ENCODE results near the gene KANTR. TPM values are rescaled to one million over a fixed set of nuclear protein-coding genes. Genes with fewer than 3 reads are reported as not detected.

KANTR gene
- total and polyA plus RNA-seq, 12 donors: 2.1 to 12.6 (median 7.0) TPM

DNA sequence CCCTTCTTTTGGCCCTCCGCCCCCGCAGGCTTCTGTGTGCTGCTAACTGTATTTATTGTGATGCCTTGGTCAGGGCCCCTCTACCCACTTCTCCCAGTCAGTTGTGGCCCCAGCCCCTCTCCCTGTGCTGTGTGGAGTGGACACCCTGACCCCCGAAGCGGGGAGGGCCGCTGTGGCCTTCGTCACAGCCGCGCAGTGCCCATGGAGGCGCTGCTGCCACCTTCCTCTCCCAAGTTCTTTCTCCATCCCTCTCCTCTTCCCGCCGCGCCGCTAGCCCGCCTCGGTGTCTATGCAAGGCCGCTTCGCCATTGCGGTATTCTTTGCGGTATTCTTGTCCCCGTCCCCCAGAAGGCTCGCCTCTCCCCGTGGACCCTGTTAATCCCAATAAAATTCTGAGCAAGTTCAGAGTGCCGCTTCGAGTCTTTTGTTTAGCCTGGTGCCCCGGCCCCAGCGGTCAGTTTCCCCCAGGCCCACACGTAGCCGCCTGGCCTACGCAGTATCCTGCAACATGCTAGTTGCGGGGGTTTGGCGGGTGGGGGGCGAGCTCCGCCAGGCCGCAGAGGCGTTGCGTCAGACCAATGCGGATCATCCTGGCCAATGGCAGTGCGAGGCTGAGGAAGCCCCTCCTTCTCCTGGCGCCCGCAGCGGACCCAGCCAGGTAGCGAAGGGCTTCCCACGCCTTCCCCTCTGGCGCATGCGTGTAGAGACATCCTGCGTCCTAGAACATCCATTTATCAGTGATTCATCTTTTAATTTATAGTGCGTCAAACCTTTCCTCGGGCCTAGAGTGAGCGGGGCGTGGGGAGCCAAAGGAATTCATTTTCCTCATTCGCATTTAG is 5.6 kb upstream of the KANTR start:
- WGBS, 2 donors: 9 to 30% methylated on average over 40 to 51 of the region's 51 CpGs
- ATAC-seq: peak; percentile 83 to 94 (median 90)
- TF ChIP-seq CTCF (IDR thresholded peaks at IDR 0.05): no peak
- H3K4me3 ChIP-seq: peak overlapping the region; percentile 10 to 58 (median 42)
- peak; percentile 77 to 79 for DNase-seq
- H3K27me3 ChIP-seq: peaks cover 0 to 16% (median 0%) of the 10 kb centered on the region in 7 donors
- intact Hi-C loops (cut with DNase I): loop anchor here in 1 of 10 donors (2.0 kb wide), 1 partner anchor 18 kb away; no protein-coding TSS in a partner anchor
- no peaks in the 10 kb centered on the region for H3K9me3 ChIP-seq
- peaks cover 0 to 29% (median 0%) of the 10 kb centered on the region in 9 donors for H3K36me3 ChIP-seq
- H3K27ac ChIP-seq: peak overlapping the region; percentile 51 to 88 (median 82)
- H3K4me1 ChIP-seq: peaks cover 0 to 23% (median 6%) of the 10 kb centered on the region in 9 donors

- intact Hi-C loops (cut with DNase I): loop anchor here in 2 of 10 donors (1.0 to 2.0 kb wide), 2 partner anchors 18 to 19 kb away; no protein-coding TSS in a partner anchor
- peak; percentile 36 to 82 (median 73) for TF ChIP-seq CTCF (IDR thresholded peaks at IDR 0.05)
Measured at GRCh38 chrX:53089224-53089842, 4.6 kb upstream of the KANTR start.

DNA sequence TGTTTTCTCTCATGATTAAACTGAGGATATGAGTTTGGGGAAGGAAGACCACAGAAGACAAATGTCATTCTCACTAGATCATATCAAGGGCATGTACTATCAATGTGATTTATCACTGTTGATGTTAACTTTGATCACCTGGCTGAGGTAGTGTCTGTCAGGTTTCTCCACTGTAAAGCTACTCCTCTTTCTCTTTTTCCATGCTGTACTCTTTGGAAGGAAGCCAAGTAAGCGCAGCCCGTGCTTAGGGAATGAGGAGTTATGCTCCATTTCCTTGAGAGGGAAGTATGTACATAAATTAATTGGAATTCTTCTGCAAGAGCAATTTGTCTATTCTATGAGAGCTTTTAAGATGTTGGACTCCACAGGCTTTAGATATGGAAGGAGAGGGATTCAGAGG is 4.0 kb upstream of the KANTR start:
- no peaks in the 10 kb centered on the region for H3K9me3 ChIP-seq
- TF ChIP-seq CTCF (IDR thresholded peaks at IDR 0.05): no peak
- no peak overlapping the region for H3K4me3 ChIP-seq
- ATAC-seq: no peak
- 58 to 61% methylated on average over 2 of the region's 2 CpGs for WGBS, 2 donors
- no peak overlapping the region for H3K27ac ChIP-seq
- H3K27me3 ChIP-seq: peaks cover 0 to 16% (median 0%) of the 10 kb centered on the region in 7 donors
- H3K36me3 ChIP-seq: peaks cover 0 to 20% (median 0%) of the 10 kb centered on the region in 9 donors
- intact Hi-C loops (cut with DNase I): loop anchor here in 3 of 10 donors (1.0 to 10.0 kb wide), 3 partner anchors 19 to 135 kb away; partner anchors contain the start of gene KDM5C (in 1 of the 3)
- no peak for DNase-seq
- H3K4me1 ChIP-seq: peaks cover 0 to 25% (median 8%) of the 10 kb centered on the region in 9 donors

More at GRCh38 chrX:53089224-53089842, 4.6 kb upstream of the KANTR start:
- peaks cover 0 to 20% (median 6%) of the 10 kb centered on the region in 9 donors for H3K4me1 ChIP-seq
- no peaks in the 10 kb centered on the region for H3K9me3 ChIP-seq
- peaks cover 0 to 25% (median 0%) of the 10 kb centered on the region in 9 donors for H3K36me3 ChIP-seq
- WGBS, 2 donors: 9 to 10% methylated on average over 11 of the region's 11 CpGs
- H3K4me3 ChIP-seq: peak overlapping the region; percentile 10 to 58 (median 42)
- peaks cover 0 to 16% (median 0%) of the 10 kb centered on the region in 7 donors for H3K27me3 ChIP-seq
- H3K27ac ChIP-seq: peak overlapping the region; percentile 51 to 88 (median 82)
- ATAC-seq (peak in 2 of 8 donors; percentile 33 to 45), DNase-seq (peak in 1 of 2 donors; percentile 34)

- Histone ChIP-seq H3K4me3 (no peak overlapping the region), H3K27ac (no peak overlapping the region), H3K27me3 (peaks cover 0 to 16% (median 0%) of the 10 kb centered on the region in 7 donors), H3K9me3 (no peaks in the 10 kb centered on the region), H3K4me1 (peaks cover 0 to 29% (median 11%) of the 10 kb centered on the region in 9 donors), H3K36me3 (peaks cover 0 to 6% (median 0%) of the 10 kb centered on the region in 9 donors)
- 93 to 97% methylated on average over 2 of the region's 2 CpGs for WGBS, 2 donors
- no peak for TF ChIP-seq CTCF (IDR thresholded peaks at IDR 0.05)
- intact Hi-C loops (cut with DNase I): loop anchor here in 1 of 10 donors (10.0 kb wide), 1 partner anchor 133 kb away; the partner anchor contains the start of gene KDM5C
- ATAC-seq (no peak), DNase-seq (no peak)
Measured at GRCh38 chrX:53091354-53091753, 2.6 kb upstream of the KANTR start.

All from heart right ventricle (tissue), 16 donors.